Embryonic facial prominence (tissue), 1 donor: ENCODE data around the gene NOX4.
A peak's percentile ranks its signal among the peaks of the same experiment; 100 is the strongest.
"Not testable (repeated sequence)": the region's sequence is repeated elsewhere in the genome, so short reads cannot be mapped to it uniquely, and the experiment has no call there.

Experiments
- DNase-seq: peaks from one replicate; pipeline ENCODE4 v3.0.0-alpha.2; 2016; ENCODE audit errors: extremely low spot score

Gene NOX4

DNA sequence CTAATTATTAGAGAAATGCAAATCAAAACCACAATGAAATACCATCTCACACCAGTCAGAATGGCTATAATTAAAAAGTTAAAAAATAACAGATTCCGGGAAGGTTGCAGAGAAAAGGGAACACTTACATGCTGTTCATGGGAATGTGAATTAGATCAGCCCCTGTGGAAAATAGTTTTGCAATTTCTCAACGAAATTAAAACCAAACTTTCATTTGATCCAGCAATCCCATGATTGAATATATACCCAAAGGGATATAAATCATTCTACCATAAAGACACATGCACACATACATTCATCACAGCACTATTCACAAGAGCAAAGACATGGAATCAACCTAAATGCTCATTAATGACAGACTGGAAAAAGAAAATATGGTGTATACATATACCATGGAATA lies 32.5 kb downstream of the NOX4 start:
- no peak for DNase-seq

DNA sequence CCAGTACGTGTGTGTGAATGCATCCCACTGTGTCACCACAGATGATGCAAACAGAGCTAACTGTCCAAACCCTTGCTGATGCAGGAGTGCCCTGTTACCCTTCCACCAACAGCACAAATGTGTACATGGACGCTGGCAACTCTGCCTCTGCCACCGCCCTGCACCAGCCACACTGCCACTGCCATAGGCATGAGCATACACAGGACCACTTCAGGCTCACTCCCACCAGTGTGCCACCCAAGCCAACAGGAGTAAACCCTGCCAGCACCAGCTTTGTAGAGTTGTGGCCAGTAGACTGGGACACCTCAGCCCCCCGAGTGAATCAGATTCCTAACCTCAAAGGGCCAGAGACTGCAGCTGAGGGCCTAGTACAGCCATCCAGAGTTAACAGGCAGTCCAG lies 34.0 kb downstream of the NOX4 start:
- DNase-seq, result no peak

DNA sequence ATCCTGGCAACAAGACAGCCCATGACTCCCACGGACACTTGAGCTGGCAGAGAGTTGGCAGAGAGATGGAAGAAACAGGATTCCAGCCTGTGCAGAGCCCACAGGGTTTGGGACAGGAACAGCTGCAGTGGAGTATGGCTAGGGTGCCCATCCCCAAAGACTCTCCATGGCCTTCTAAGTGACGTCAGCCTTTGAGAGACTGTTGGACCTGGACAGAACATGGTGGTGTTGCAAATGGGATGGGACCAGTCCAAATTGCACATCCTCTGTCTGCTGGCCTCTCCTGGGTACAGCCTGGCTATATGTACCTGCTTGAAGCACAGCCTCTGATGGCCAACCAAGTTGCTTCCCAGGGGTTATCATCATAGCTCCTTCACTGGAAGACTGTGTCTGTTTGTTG lies 34.5 kb downstream of the NOX4 start:
- DNase-seq, result no peak

DNA sequence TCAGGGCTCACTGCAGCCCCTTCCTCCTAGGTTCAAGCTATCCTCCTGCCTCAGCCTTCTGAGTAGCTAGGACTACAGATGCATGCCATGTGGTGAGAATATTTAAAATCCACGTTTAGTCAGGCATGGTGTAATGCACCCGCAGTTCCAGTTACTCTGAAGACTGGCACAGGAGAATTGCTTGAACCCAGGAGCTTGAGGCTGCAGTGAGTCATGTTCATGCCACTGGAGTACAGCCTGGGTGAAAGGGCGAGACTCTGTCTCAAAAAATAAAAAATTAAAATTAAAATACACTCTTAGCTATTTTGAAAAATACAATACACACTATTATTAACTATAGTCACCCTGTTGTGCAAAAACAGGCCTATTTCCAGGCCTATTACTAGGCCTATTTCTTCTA lies 38.4 kb downstream of the NOX4 start:
- no peak for DNase-seq

DNA sequence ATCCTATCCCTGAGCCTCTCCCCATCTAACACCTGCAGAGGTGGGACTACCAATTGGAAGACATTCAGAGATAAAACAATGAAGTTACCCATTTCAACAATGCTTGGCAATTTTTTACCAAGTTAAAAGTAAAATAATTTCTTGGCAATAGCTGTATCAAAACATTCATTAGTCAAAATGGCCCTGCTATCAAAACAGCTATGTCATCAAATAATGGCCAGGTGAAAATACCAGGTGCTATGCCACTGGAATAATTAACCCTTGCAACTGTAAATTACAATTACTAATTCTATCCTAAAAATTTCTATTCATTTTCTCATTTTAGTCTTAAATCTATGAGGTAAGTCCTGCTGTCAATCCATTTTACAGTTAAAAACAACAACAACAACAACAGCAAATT lies 43.3 kb downstream of the NOX4 start:
- no peak for DNase-seq

GRCh38 chr11:89443361-89444322 lies 47.5 kb downstream of the NOX4 start:
- DNase-seq, result no peak

DNA sequence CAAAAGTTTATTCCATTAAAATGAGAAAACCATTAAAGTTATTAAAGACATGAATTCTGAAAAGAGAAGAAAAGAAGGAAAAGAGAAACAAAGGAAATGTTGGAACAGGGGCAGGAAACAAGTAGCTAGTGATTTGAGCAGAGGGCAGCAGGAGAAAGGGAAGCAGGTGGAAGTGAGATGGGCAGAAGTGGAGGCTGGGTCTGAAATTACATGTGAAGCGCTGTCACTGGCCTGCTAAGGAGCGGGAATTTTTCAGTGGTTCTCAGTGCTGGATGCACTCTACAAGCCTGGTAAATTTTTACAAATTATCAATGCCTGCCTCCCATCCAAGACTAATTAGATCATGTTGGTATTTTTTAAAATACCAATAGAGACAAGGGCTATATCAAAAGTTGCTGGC lies 48.4 kb downstream of the NOX4 start:
- no peak for DNase-seq

DNA sequence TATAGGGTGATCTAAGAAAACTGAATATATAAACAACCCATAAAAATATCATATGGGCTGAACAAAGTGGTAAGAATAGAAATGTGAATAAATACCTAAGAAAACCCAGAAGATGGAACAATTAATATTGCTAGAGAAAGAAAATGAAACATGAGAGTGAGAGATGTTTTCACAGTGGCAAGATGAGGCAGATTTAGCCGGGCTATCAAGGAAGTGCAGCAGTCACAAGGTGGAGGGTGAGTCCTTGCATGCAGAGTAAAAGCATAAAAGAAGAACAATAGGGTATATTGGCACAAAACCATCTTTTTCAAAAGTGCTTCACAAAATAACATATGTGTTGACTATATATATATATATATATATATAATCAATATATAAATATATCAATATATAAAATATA lies 49.6 kb downstream of the NOX4 start:
- DNase-seq, result no peak

GRCh38 chr11:89437317-89437716 lies 53.9 kb downstream of the NOX4 start:
- DNase-seq, result no peak

DNA sequence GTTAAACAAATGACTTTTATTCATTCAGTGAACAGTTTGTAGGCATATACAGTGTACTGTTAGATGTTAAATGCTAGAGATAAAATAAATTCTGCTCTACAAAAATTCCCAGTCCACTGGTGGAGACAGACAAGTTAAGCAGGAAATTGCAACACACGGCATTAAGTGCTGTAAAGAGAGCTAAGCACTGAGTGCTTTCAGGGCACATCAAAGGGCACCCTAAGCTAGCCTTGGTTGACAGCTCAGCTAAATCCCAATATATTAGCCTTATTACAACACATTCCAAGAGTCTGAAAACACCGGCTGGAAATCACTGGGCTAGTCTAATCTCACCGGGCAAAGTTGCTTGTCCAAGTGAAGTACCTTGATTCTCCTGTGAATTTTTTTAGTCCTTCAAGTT lies 55.1 kb downstream of the NOX4 start:
- no peak for DNase-seq

DNA sequence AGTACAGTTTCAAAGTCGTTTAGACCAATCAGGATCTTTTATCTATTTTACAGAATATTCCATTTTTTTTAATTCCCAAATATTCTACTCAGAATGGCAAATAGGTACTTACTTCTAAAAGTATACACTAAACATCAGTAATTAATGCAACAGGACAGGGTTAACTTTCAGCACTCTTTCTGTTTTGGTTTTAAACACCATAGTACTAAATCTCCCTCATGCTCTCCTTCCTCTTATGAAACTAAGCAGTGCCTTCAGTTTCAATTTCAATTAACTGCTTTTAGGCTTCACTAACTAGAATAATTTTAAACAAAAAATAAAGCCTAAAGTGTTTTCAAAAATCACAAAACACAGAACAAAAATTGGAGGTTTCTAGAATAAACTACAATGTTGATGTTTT lies 57.9 kb downstream of the NOX4 start:
- DNase-seq, result no peak

- not testable (repeated sequence) for DNase-seq
Measured at GRCh38 chr11:89432182-89432581, 59.0 kb downstream of the NOX4 start.

DNA sequence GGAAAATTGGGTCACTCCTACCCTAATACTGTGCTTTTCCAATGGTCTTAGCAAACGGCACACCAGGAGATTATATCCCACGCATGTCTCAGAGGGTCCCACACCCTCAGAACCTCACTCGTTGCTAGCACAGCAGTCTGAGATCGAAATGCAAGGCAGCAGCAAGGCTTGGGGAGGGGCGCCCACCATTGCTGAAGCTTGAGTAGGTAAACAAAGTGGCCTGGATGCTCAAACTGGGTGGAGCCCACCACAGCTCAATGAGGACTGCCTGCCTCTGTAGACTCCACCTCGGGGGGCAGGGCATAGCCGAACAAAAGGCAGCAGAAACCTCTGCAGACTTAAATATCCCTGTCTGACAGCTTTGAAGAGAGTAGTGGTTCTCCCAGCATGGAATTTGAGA lies 64.7 kb downstream of the NOX4 start:
- not testable (repeated sequence) for DNase-seq

GRCh38 chr11:89421718-89422117 lies 69.5 kb downstream of the NOX4 start:
- no peak for DNase-seq

DNA sequence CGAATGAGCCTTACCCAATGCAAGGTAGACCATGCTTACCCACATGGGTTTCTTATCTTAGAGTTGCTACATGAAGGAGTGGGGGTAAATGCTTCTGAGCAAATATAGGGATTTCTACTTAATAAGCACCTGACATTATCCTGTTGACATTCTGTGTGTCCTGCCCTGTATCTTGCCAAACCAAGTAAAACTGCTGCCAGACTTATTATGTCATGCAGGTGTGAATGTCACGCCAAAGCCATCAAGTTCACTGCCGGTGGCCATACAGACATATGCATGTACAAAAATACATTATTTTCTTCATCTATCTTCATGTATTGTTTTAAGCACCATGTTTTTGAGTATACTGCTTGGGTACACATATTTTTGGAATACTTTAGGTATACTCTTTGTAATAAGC lies 70.2 kb downstream of the NOX4 start:
- DNase-seq, result no peak

DNA sequence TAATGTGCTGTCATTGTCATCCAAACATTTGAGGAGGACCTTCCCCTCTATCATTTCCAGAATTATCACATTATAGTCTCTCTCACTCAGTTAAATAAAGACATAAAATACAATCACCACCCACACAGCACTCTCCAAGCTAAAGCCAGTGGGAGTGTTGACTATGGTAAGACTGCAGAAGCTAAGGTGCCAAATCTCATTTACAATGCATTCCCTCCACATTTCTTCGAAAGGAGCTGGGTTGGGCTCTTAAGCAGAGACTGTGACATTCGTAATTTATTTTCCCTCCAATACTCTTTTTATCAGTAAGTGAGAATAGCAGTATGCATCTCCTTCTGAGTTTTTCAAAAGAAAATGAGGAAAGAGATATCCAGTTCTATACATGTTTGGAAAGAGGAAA lies 74.2 kb downstream of the NOX4 start:
- DNase-seq, result no peak

DNA sequence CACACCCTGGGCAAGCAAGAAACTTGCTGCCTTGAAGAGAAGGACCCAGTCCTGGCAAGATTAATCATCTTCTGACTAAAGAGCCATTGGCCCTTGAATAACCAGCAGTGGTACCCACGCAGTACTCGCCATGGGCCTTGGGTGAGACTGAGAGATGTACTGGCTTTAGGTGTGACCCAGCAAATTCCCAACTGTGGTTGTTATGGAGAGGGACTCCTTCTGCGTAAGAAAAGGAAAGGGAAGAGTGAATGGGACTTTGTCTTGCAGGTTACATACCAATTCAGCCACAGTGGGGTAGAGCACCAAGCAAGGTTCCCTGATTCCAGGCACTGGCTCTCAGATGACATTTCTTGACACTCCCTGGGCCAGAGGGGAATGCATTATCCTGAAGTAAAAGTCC lies 80.1 kb downstream of the NOX4 start:
- DNase-seq, result not testable (repeated sequence)

GRCh38 chr11:89410666-89411065 lies 80.5 kb downstream of the NOX4 start:
- DNase-seq, result not testable (repeated sequence)

DNA sequence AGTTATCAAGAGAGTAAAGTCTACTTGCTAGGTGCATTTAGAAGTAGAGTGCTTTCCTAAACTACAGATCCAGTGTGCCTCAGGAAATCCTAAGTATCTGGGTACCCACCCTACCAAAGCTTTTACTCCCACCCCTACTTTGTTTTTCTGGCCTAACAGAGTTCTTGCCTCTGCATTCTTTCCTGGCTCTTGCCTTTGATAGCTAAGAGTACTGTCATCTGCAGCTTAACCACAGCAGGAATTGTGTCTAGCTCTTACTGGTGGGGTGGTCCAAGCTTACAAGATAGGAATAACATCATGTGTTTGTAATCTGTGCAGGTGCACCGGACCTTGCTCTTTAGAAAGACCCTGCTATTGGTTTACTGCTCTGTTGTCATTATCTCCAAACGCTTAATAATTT lies 82.7 kb downstream of the NOX4 start:
- DNase-seq, result not testable (repeated sequence)

DNA sequence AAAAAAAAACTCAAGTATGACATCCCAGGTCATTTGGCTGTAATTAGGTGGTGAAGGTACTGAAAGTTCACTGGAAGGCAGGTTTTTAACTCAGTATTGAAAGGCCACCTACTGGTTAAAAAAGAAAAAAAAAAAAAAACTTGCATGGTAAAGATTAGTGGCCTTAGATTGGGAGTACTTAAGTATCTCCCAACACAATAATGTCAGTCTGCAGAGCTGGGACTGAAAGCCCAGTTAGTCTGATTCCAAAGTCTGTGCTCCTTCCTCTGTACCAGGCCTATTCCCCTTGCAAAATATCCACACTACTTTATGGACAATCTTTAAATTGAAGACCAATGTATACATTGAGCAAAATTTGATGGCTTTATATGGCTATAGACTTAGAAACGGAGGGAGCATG lies 85.5 kb downstream of the NOX4 start:
- no peak for DNase-seq

GRCh38 chr11:89391654-89392053 lies 99.5 kb downstream of the NOX4 start:
- not testable (repeated sequence) for DNase-seq

- DNase-seq, result not testable (repeated sequence)
Measured at GRCh38 chr11:89387501-89387900, 103.7 kb downstream of the NOX4 start.

GRCh38 chr11:89382986-89383385 lies 108.2 kb downstream of the NOX4 start:
- DNase-seq, result not testable (repeated sequence)

GRCh38 chr11:89381094-89381493 lies 110.1 kb downstream of the NOX4 start:
- peak; percentile 13 for DNase-seq
